GM12891 (cell line): ENCODE measurements around the gene CCDC142.

ENCODE experiments used
- DNase-seq: peaks from one replicate; pipeline ENCODE4 v3.0.0; 2011; ENCODE audit warnings: low spot score; ENCODE audit not compliant: insufficient read length
- FAIRE-seq: peaks from 2 replicates; lab custom pipeline; 2011; peaks lifted over from hg19 to GRCh38; lab: Jason Lieb, UNC
- PAX5 ChIP-seq: IDR thresholded peaks from 2 replicates; pipeline ENCODE4 v1.6.1; 2011; ENCODE audit warnings: low read length, moderate library complexity, mild to moderate bottlenecking; ENCODE audit not compliant: insufficient read depth, severe bottlenecking
- POLR2A ChIP-seq: IDR thresholded peaks from 2 replicates; pipeline ENCODE4 v1.6.1; 2011; ENCODE audit warnings: low read depth, low read length, control low read depth
- POLR2AphosphoS5 ChIP-seq: IDR thresholded peaks from 2 replicates; pipeline ENCODE4 v1.6.1; 2011; ENCODE audit warnings: low read depth, low read length, control low read depth
- POU2F2 ChIP-seq: IDR thresholded peaks from 2 replicates; pipeline ENCODE4 v1.6.1; 2011; ENCODE audit warnings: low read depth, mild to moderate bottlenecking, control low read depth, low read length, moderate library complexity
- SPI1 ChIP-seq: IDR thresholded peaks from 2 replicates; pipeline ENCODE4 v1.6.1; 2011; ENCODE audit warnings: low read depth, low read length, control low read depth
- TAF1 ChIP-seq: IDR thresholded peaks from 2 replicates; pipeline ENCODE4 v1.6.1; 2011; ENCODE audit warnings: low read depth, low read length, control low read depth

Gene CCDC142

DNA sequence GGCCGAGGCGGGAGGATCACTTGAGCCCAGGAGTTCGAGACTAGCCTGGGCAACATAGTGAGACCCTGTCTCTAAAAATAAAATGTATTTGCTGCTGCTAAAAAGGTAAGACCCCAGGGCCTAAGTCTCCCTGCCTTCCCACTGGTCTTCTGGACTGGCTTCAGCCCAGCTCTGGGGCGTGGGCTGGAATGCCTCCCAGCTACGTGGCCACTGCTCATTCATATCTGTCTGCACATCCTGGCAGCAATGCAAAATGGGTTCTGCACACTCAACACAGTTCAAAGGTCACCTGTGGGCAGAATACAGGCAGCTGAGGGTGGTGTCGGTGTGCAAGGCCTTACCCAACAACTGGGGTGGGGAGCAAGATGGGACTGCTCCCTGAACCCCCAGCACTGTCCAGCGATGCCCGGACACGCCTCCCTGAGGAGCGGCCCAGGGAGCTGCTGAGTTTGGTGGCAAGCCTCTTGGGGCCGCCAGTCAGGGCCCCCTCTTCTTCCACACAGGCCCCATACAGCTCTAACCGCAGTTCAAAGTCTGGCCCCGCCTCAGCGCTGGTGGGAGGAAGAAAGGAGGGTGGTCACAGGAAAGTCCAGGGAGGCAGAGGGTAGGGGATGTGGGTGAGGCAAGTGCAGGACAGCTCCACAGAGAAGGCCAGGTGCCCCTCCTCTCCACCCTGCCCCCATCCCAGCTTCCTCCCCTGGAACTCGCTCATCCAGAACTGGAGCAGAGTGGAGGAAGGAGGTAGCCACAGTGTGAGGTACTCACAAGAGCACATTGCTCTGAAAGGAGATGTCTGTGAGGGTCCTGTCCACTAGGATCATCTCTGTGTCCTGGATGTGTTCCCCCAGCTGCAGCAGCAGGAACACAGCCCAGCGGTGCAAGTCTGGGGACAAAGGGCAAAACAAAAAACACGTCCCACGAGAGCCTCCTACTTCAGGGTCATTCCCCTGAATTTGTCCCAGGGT, 53.0 kb downstream of the CCDC142 start:
- no peak for TF ChIP-seq POLR2A
- TF ChIP-seq TAF1: no peak
- TF ChIP-seq POLR2AphosphoS5: no peak
- no peak for TF ChIP-seq PAX5
- no peak for TF ChIP-seq POU2F2
- TF ChIP-seq SPI1: no peak
- no peak for FAIRE-seq
- no peak for DNase-seq

DNA sequence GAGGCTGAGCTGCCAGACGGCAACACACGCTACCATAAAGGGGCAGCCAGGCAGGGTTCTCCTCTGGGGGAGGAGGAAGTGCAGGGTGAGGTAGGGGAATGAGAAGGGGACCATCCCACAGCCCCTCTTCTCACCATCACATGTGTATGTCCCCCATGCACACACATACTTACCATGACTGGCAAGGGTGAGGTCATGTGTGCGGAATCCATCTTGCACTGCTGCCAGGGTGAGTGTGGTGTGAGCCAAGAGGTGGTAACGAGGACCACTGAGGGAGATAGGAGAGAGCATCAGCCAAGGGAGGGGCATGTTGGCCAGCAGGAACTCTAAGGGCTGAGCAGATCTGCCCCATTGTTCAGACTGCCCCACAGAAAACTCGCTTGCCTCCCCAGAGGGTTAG, 54.1 kb downstream of the CCDC142 start:
- TF ChIP-seq PAX5 (no peak), POLR2AphosphoS5 (no peak), SPI1 (no peak), TAF1 (no peak), POLR2A (no peak), POU2F2 (no peak)
- DNase-seq (no peak), FAIRE-seq (no peak)

DNA sequence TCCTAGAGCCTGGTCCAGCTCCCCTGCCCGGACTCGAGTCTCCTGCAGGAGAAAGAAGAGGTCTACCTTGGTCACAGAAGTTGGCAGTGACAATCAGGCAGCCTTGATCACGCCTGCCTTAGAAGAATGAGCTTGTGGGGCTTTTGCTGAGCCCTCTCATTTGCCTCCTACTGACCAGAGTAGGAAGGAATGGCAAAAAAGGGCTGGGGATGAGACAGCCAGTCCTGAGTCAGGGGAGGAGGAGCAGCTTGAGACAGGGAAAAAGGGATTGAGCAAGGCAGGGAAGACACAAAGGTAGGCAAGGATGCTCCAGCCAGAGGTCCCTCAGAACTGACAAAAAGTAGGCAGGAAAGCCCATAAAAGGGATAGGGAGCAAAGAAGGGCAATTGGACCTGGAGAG, 55.2 kb downstream of the CCDC142 start:
- DNase-seq (no peak), FAIRE-seq (no peak)
- TF ChIP-seq PAX5 (no peak), POLR2AphosphoS5 (no peak), POU2F2 (no peak), POLR2A (no peak), TAF1 (no peak), SPI1 (no peak)

DNA sequence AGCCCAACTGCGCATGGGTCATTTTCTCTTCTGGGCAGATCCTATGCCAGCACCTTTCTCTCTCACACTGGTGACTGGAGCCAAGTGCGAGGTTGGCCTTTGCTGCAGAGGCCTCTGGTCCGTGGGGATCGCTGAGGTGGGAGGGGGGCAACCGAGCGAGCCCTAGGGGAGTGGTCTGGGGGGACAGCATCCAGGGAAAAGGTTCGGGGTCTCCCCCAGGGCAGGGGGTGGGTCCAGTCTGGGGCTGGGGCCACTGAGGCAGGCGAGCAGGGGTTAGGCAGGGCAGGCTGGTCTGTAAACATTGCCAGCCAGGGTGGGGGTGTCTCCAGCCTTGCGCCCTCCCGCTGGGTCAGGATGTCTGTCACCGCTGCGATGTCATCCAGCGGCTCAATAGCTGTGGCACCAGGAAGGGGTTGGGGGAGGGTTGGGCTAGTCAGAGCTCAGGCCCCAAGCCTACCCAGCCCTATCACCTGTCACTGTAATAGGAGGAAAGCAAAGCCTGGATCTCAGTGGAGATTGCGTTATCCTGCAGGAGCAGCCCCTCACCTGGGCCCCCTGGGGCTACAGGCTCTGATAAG, 56.5 kb downstream of the CCDC142 start:
- no peak for DNase-seq
- FAIRE-seq: no peak
- TF ChIP-seq POU2F2 (no peak), SPI1 (no peak)

DNA sequence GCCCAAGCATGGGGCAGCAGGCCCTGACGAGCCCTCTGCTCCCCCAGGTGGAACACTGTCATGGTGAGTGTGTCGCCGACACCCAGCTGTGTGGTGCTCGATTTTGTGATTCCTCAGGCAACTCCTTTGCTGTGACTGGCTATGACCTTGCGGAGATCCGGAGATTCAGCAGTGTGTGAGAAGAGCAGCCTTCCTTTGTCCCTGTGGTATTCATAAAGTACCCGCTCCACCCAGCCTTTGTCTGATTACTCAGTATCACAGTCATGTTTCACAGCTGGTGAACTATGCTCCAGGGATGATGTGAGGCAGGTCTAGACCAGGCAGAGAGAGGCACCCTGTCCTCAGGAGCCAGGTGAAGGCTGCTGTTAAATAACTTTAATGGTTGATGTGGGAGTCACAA, 57.3 kb downstream of the CCDC142 start:
- FAIRE-seq: no peak
- DNase-seq: no peak
- no peak for TF ChIP-seq SPI1
- TF ChIP-seq TAF1: no peak

DNA sequence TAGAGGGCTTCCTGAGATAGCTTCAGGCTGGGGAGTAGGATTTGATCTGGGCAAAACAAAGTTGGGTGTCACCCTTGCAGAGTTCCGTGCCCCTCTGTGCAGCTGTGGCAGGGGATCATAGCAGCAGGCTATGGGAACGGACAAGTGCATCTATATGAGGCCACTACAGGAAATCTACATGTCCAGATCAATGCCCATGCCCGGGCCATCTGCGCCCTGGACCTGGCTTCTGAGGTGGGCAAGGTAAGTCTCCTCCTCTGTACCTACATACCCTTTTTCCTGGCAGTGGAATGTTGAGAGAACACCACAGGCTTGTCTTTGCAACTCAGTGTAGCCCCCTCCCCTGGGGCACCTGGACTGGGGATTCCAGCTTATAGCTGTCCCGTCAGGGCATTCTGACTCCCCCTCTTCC, 57.8 kb downstream of the CCDC142 start:
- FAIRE-seq (no peak), DNase-seq (no peak)
- no peak for TF ChIP-seq PAX5

DNA sequence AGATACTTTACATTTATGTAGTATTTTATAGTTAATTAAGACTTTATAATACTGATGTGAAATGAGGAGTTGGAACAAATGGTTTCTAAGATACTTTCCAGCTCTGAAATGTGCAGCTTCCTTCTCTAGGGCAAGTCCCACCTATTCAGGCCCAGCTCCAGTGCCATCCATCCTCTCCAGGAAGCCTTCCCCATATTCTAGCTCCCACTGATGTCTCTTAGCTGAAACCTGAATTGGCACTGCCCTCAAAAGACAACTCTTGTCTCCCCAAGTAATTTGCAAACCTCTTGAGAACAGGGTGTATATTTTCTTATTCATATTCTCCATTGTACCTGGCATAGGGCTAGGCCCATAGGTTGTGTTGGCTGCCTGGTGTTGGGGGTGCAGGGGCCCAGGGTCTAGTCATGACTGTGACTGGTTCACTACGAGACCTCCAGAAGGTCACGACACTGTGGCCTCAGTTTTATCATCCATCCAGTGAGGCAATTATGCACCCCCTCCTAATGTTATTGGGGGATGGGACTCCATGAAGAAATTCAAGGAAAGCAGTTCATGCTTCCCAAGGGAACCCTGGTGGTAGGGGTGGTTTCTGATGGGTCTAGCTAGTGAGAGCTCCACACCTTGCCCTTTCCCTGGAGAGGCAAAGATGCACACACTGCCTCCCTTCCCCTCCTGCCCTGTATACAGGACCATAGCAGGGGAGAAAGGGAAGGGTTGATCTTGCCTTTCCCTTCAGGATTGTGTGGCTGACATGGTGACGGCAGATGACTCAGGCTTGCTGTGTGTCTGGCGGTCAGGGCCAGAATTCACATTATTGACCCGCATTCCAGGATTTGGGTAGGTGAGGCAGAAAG, 58.4 kb downstream of the CCDC142 start:
- TF ChIP-seq PAX5 (no peak), SPI1 (no peak), POLR2AphosphoS5 (no peak)
- FAIRE-seq: no peak

More for the DNA sequence above, 58.4 kb downstream of the CCDC142 start:
- no peak for DNase-seq
